Measurements from ENCODE around the gene DUSP8. TPM values are rescaled to one million over a fixed set of nuclear protein-coding genes. Genes with fewer than 3 reads are reported as not detected.

The DUSP8 gene
- total and polyA plus RNA-seq, 9 donors: 0.38 to 14.9 (median 1.3) TPM

- TF ChIP-seq EP300 (IDR thresholded peaks at IDR 0.05) (no peak), POLR2A (IDR thresholded peaks at IDR 0.05) (no peak)
- 81 to 91% (median 85%) methylated on average over 13 to 15 of the region's 15 CpGs for WGBS, 3 donors
- no peak for DNase-seq
- Histone ChIP-seq H3K27ac (no peak overlapping the region), H3K27me3 (no peaks in the 10 kb centered on the region), H3K4me1 (ENCODE audit: insufficient read depth) (peaks cover 6% of the 10 kb centered on the region), H3K9me3 (no peaks in the 10 kb centered on the region), H3K4me3 (no peak overlapping the region), H3K36me3 (no peaks in the 10 kb centered on the region)
- intact Hi-C loops (cut with DNase I): no loop called here
These were observed 11.9 kb downstream of the DUSP8 start for GRCh38 chr11:1560002-1560648.

GRCh38 chr11:1559111-1559951 is 12.7 kb downstream of the DUSP8 start:
- DNase-seq: peak in 4 of 5 donors; percentile 54 to 67 (median 61)
- no peaks in the 10 kb centered on the region for H3K36me3 ChIP-seq
- TF ChIP-seq EP300 (IDR thresholded peaks at IDR 0.05) (no peak), CTCF (IDR thresholded peaks at IDR 0.05) (no peak)
- intact Hi-C loops (cut with DNase I): loop anchor here in 1 of 4 donors (2.0 kb wide), 1 partner anchor 13 kb away; the partner anchor contains the start of gene DUSP8
- H3K4me3 ChIP-seq: no peak overlapping the region
- no peaks in the 10 kb centered on the region for H3K9me3 ChIP-seq
- peaks cover 6% of the 10 kb centered on the region for H3K4me1 ChIP-seq (ENCODE audit: insufficient read depth)
- H3K27ac ChIP-seq: peak overlapping the region; percentile 46 to 69
- 59 to 69% (median 66%) methylated on average over 26 to 29 of the region's 29 CpGs for WGBS, 3 donors
- no peaks in the 10 kb centered on the region for H3K27me3 ChIP-seq

GRCh38 chr11:1558775-1559110 is 13.3 kb downstream of the DUSP8 start:
- H3K4me3 ChIP-seq: no peak overlapping the region
- H3K27me3 ChIP-seq: no peaks in the 10 kb centered on the region
- intact Hi-C loops (cut with DNase I): loop anchor here in 1 of 4 donors (2.0 kb wide), 1 partner anchor 14 kb away; the partner anchor contains the start of gene DUSP8
- peaks cover 6% of the 10 kb centered on the region for H3K4me1 ChIP-seq (ENCODE audit: insufficient read depth)
- 76 to 79% (median 79%) methylated on average over 12 of the region's 12 CpGs for WGBS, 3 donors
- peak overlapping the region; percentile 46 to 69 for H3K27ac ChIP-seq
- DNase-seq: no peak
- TF ChIP-seq EP300 (IDR thresholded peaks at IDR 0.05) (no peak), CTCF (IDR thresholded peaks at IDR 0.05) (no peak), POLR2A (IDR thresholded peaks at IDR 0.05) (no peak)
- H3K36me3 ChIP-seq: no peaks in the 10 kb centered on the region
- no peaks in the 10 kb centered on the region for H3K9me3 ChIP-seq

- DNase-seq: peak in 3 of 5 donors; percentile 51 to 62 (median 58)
- Histone ChIP-seq H3K4me3 (no peak overlapping the region), H3K36me3 (no peaks in the 10 kb centered on the region), H3K9me3 (no peaks in the 10 kb centered on the region), H3K27ac (peak overlapping the region; percentile 46 to 51), H3K27me3 (no peaks in the 10 kb centered on the region), H3K4me1 (ENCODE audit: insufficient read depth) (peaks cover 6% of the 10 kb centered on the region)
- TF ChIP-seq EP300 (IDR thresholded peaks at IDR 0.05) (peak; percentile 32), POLR2A (IDR thresholded peaks at IDR 0.05) (no peak)
- WGBS, 3 donors: 38 to 49% (median 45%) methylated on average over 29 of the region's 29 CpGs
- intact Hi-C loops (cut with DNase I): loop anchor here in 1 of 4 donors (2.0 kb wide), 1 partner anchor 15 kb away; the partner anchor contains the start of gene DUSP8
These were observed 13.9 kb downstream of the DUSP8 start for GRCh38 chr11:1557904-1558774.

Measured in ovary (tissue), 9 donors.